ENCODE measurements around the gene KCNJ6.
"Not testable (repeated sequence)": the region's sequence is repeated elsewhere in the genome, so short reads cannot be mapped to it uniquely, and the experiment has no call there.

The KCNJ6 gene

GRCh38 chr21:37712569-37712934, 203.7 kb downstream of the KCNJ6 start:
- DNase-seq = not testable (repeated sequence)

- DNase-seq = peak; percentile 4
Measured at GRCh38 chr21:37711836-37712568, 204.3 kb downstream of the KCNJ6 start.

- DNase-seq = no peak
Measured at GRCh38 chr21:37711286-37711829, 204.9 kb downstream of the KCNJ6 start.

- DNase-seq = no peak
Measured at GRCh38 chr21:37710546-37711285, 205.5 kb downstream of the KCNJ6 start.

- no peak for DNase-seq
Measured at GRCh38 chr21:37704751-37705150, 211.5 kb downstream of the KCNJ6 start.

GRCh38 chr21:37702241-37702640, 214.0 kb downstream of the KCNJ6 start:
- DNase-seq = no peak

GRCh38 chr21:37700641-37701202, 215.5 kb downstream of the KCNJ6 start:
- DNase-seq = peak; percentile 26

GRCh38 chr21:37699024-37699775, 217.1 kb downstream of the KCNJ6 start:
- no peak for DNase-seq

GRCh38 chr21:37696936-37697335, 219.3 kb downstream of the KCNJ6 start:
- DNase-seq = no peak

- no peak for DNase-seq
Measured at GRCh38 chr21:37695111-37695510, 221.1 kb downstream of the KCNJ6 start.

GRCh38 chr21:37688952-37689659, 227.2 kb downstream of the KCNJ6 start:
- DNase-seq = no peak

GRCh38 chr21:37686991-37687810, 229.1 kb downstream of the KCNJ6 start:
- no peak for DNase-seq

- DNase-seq = no peak
Measured at GRCh38 chr21:37684547-37684946, 231.7 kb downstream of the KCNJ6 start.

- DNase-seq = no peak
Measured at GRCh38 chr21:37684115-37684493, 232.2 kb downstream of the KCNJ6 start.

GRCh38 chr21:37683396-37684114, 232.7 kb downstream of the KCNJ6 start:
- no peak for DNase-seq

- no peak for DNase-seq
Measured at GRCh38 chr21:37682966-37683365, 233.3 kb downstream of the KCNJ6 start.

- DNase-seq = no peak
Measured at GRCh38 chr21:37677006-37677405, 239.3 kb downstream of the KCNJ6 start.

GRCh38 chr21:37675202-37675801, 241.0 kb downstream of the KCNJ6 start:
- no peak for DNase-seq

- DNase-seq = no peak
Measured at GRCh38 chr21:37673801-37674575, 242.3 kb downstream of the KCNJ6 start.

GRCh38 chr21:37671381-37671780, 244.9 kb downstream of the KCNJ6 start:
- no peak for DNase-seq

Data from T1000 (cell line).